Measurements from ENCODE around the gene IL19. TPM values are rescaled to one million over a fixed set of nuclear protein-coding genes. Genes with fewer than 3 reads are reported as not detected.

IL19 gene
- total and polyA plus RNA-seq, 2 of the 13 experiments (the other 11 are each of a cell fraction or from before 2014, with no cell fraction given), result not detected

GRCh38 chr1:206863266-206863665 is 92.7 kb downstream of the IL19 start:
- H3K4me2 ChIP-seq (ENCODE audit: low read depth, low read length), result no peak overlapping the region
- ChIA-PET CTCF (ENCODE audit: low intra/inter-chr PET ratio, low total read pairs) (no interaction called here), POLR2A (no interaction called here)
- DNase-seq (ENCODE audit: low spot score) (no peak), ATAC-seq (no peak), FAIRE-seq (no peak)
- WGBS (ENCODE audit: low lambda C conversion rate), result 0% methylated on average over 1 of the region's 1 CpG
- no peaks in the 10 kb centered on the region for H4K20me1 ChIP-seq (ENCODE audit: insufficient read depth, low read length)
- no peaks in the 10 kb centered on the region for H3K79me2 ChIP-seq (ENCODE audit: insufficient read depth, low read length)
- in situ Hi-C loops (cut with HindIII; ENCODE audit: extremely low pct_ligation_motif_present, low pct_unique_long_range_greater_than_20kb) (no loop called here), intact Hi-C loops (cut with micrococcal nuclease; ENCODE audit: unreplicated experiment) (no loop called here)
- no peak overlapping the region for H3K27ac ChIP-seq (ENCODE audit: extremely low read length, insufficient read depth, low read length)
- H3K4me1 ChIP-seq (ENCODE audit: insufficient read depth, low read length), result no peaks in the 10 kb centered on the region
- H2AFZ ChIP-seq (ENCODE audit: low read length), result no peak overlapping the region
- no peak overlapping the region for H3K9ac ChIP-seq (ENCODE audit: insufficient read depth, low read depth, low read length)
- H3K9me3 ChIP-seq (ENCODE audit: low read length), result no peaks in the 10 kb centered on the region
- H3K36me3 ChIP-seq (replicated peaks in 1 of 2; ENCODE audit: control insufficient read depth in 1 of 2, insufficient read depth in 2 of 2, low read length in 2 of 2), result no peaks in the 10 kb centered on the region
- no peak overlapping the region for H3K4me3 ChIP-seq (replicated peaks in 1 of 3; ENCODE audit: insufficient read depth in 1 of 3, low read depth in 2 of 3, low read length in 3 of 3)
- peaks cover 0 to 8% of the 10 kb centered on the region in 2 experiments; a peak in 3 of 5 replicates for H3K27me3 ChIP-seq (ENCODE audit: control insufficient read depth in 1 of 2, insufficient read depth in 2 of 2, low read length in 2 of 2)
- BruUV-seq (replicated peaks), result no TSS peak
- no peak for TF ChIP-seq RERE (CRISPR knock-in tag; IDR thresholded peaks at IDR 0.05; ENCODE audit: low read depth)
- no peak for TF ChIP-seq ZBTB43 (CRISPR knock-in tag; conservative IDR thresholded peaks at IDR 0.05)
- no peak for TF ChIP-seq ZNF749 (CRISPR knock-in tag; IDR thresholded peaks at IDR 0.05; ENCODE audit: borderline replicate concordance)
- no peak for TF ChIP-seq CREB3 (CRISPR knock-in tag; IDR thresholded peaks at IDR 0.05)
- TF ChIP-seq, protein P1, sequence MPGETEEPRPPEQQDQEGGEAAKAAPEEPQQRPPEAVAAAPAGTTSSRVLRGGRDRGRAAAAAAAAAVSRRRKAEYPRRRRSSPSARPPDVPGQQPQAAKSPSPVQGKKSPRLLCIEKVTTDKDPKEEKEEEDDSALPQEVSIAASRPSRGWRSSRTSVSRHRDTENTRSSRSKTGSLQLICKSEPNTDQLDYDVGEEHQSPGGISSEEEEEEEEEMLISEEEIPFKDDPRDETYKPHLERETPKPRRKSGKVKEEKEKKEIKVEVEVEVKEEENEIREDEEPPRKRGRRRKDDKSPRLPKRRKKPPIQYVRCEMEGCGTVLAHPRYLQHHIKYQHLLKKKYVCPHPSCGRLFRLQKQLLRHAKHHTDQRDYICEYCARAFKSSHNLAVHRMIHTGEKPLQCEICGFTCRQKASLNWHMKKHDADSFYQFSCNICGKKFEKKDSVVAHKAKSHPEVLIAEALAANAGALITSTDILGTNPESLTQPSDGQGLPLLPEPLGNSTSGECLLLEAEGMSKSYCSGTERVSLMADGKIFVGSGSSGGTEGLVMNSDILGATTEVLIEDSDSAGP (CRISPR knock-in tag; IDR thresholded peaks at IDR 0.05; ENCODE audit: borderline replicate concordance), result no peak
- TF ChIP-seq, protein P2, sequence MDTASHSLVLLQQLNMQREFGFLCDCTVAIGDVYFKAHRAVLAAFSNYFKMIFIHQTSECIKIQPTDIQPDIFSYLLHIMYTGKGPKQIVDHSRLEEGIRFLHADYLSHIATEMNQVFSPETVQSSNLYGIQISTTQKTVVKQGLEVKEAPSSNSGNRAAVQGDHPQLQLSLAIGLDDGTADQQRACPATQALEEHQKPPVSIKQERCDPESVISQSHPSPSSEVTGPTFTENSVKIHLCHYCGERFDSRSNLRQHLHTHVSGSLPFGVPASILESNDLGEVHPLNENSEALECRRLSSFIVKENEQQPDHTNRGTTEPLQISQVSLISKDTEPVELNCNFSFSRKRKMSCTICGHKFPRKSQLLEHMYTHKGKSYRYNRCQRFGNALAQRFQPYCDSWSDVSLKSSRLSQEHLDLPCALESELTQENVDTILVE (CRISPR knock-in tag; IDR thresholded peaks at IDR 0.05), result no peak
- TF ChIP-seq ZNF501 (CRISPR knock-in tag; IDR thresholded peaks at IDR 0.05), result no peak
- TF ChIP-seq FIP1L1 (IDR thresholded peaks at IDR 0.05; ENCODE audit: borderline replicate concordance, insufficient read depth, low read depth, low read length), result no peak
- no peak for TF ChIP-seq ZNF776 (CRISPR knock-in tag; IDR thresholded peaks at IDR 0.05)
- no peak for TF ChIP-seq ZNF317 (CRISPR knock-in tag; IDR thresholded peaks at IDR 0.05)
- TF ChIP-seq ZNF337 (CRISPR knock-in tag; IDR thresholded peaks at IDR 0.05; ENCODE audit: borderline replicate concordance, low read depth), result no peak
- TF ChIP-seq THAP11 (CRISPR knock-in tag; IDR thresholded peaks at IDR 0.05), result no peak
- TF ChIP-seq LCORL (IDR thresholded peaks at IDR 0.05), result no peak
- no peak for TF ChIP-seq LCORL (CRISPR knock-in tag; IDR thresholded peaks at IDR 0.05)
- TF ChIP-seq ESRRA (CRISPR knock-in tag; IDR thresholded peaks at IDR 0.05; ENCODE audit: low read depth), result no peak
